HG02571 (cell line): ENCODE results near the gene CHTF8.
"Not testable (repeated sequence)": the region's sequence is repeated elsewhere in the genome, so short reads cannot be mapped to it uniquely, and the experiment has no call there.

Experiments
- ATAC-seq: cut with Tn5 transposase; IDR thresholded peaks from one replicate; pipeline ENCODE4 v1.9.1; 2021; ENCODE audit warnings: mild to moderate bottlenecking, moderate library complexity; ENCODE audit not compliant: unreplicated experiment

CHTF8 gene, protein sequence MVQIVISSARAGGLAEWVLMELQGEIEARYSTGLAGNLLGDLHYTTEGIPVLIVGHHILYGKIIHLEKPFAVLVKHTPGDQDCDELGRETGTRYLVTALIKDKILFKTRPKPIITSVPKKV

DNA sequence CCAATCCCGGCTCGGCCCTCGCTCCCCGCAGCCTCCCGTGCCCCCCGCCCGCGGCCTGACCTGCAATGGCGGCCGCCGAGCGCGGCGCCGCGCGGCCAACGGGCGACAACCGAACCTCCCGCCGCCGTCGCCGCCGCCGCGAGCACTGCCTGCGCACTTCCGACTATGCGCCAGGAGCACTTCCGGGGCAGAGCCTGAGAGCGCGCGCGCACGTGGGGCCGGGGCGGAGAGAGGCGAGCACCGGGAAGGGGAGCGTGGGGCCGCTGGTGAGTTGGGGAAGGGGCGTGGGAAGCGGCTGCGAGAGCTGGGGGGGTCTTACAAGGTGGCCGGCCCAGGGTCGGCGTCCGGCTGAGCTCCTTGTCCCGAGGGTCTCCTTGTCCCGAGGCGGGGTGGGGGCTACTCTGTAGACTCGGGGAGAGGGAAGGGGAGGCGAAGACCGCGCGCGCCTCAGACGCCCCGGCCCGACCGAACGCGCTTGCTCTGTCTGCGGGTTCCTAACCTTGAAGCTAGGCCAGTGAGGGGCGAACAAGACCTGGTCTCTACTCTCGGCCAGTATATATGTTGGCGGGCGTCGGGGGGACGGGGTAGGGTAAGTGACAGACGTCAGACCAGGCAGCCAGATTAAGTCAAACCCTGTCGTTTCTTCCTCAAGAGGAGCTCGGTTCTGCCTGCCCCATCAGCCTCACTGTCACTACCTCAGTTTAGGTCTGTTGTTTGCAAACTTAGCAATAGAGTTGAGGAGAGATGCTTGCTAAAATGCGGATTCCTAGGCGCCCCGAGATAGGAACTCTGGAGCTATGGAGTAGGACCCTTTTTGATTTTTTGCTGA lies at the start of gene CHTF8, which contains the start of gene UTP4:
TSS of gene CHTF8 (minus strand) at position 165 of the 829 bp plus-strand sequence. CDS start 11,130 bp downstream, outside the sequence.
TSS of gene UTP4 (plus strand) at position 226 of the 829 bp plus-strand sequence. CDS start 811 bp downstream, outside the sequence.
- ATAC-seq: peak; percentile 92

DNA sequence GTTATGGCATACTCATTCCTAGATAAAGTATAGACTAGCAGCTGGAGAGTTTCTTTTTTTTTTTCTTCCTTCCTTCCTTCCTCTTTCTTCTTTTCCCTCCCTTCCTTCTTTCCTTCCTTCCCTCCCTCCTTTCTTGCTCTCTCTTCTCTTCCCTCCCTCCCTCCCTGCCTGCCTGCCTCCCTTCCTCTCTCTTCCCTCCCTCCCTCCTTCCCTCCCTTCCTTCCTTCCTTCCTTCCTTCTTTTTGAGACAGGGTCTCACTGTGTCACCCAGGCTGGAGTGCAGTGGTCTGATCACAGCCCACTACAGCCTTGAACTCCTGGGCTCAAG lies 47.6 kb upstream of the CHTF8 start:
- ATAC-seq: no peak

DNA sequence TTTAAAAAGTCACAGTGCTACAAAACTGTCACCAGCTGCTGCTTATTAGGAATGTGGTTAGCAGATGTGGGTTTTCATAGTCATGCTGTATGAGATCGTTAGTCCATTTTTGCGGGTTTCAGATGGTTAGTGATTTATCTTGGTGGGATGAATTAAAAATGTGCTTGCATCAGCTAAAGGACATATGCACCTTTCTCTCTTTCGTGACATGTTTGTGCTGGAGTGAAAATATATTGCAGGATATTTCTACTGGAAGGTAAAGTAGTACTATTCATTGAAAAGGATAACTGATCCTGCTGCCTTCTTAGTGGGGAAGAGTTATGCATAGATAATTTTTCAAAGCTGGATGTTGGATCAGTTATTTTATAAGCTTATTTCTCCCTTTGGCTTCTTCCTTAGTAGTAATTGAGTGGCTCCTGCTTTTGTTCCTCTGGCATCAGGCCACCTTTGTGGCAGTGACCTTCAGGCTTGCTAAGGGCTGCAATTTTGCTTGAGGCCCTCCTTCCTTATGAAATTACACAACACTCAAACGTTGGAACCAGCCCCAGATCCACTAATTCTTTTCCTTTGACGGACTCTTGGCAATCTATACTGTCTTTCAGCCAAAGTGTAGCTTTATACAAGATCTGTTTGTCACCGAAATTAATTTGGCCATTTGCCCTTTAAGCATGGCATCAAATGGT lies 47.1 kb upstream of the CHTF8 start:
- ATAC-seq: no peak

DNA sequence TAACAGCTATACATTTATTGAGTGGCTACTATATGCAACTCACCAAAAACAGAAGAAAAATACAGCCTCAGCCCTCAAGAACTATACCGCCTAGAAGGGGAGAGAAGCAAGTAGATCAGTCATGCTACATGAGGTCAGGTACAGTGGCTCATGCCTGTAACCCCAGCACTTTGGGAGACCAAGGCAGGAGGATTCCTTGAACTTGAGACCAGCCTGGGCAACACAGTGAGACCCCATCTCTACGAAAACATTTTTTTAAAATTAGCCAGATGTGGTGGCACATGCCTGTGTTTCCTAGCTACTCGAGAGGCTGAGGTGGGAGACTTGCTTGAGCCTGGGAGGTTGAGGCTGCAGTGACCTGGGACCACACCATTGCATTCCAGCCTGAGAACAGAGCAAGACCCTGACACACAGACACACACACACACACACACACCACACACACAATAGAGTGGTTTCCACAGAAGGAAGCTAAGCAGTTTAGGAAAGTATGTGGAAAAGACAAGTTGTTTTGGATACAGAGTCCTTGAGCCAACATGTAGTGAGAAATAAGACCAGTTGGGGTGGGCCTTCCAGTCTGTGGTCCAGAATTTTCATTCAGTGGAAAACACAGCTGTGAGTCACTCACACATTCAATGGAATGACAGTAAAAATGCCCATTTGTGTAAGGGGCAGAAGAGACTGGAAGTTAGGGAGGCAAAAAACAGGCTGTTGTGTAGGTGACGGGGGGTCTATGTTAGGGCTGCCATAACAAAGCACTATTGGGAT lies 43.8 kb upstream of the CHTF8 start:
- no peak for ATAC-seq

DNA sequence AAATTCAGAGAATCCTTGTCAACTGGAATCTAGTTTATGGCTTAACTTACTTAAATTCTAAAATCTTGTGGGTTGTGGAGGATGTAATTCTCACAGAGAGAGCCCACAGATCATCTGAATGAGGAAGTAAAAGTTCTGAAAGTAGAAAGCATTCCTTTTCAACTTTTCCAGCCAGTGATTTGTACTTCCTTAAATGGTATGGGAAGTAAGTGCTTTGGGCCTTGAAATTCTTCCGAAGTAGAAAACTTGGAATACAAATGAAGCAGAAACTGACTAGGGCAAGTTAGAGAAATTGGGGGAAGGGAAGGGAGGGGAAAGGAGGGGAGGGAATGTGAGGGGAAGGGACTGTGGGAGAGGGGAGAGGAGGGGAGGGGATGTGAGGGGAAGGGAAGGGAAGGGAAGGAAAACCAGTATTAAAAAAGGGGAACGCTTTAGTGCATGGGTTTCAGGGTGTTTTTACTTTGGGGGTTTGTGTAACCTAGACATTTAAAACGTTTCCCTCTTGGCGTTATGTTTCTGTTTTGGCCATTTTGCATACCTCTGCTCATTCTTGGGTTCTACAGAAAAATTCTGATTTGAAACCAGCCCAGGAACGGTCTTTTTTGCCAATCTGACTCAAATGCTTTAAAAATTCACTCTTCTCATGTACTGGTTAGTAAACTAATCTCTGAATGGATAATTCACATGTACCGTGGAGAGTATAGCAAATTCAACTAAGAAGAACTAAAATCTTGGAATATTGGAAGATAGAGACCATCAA lies 39.1 kb upstream of the CHTF8 start:
- ATAC-seq: no peak

DNA sequence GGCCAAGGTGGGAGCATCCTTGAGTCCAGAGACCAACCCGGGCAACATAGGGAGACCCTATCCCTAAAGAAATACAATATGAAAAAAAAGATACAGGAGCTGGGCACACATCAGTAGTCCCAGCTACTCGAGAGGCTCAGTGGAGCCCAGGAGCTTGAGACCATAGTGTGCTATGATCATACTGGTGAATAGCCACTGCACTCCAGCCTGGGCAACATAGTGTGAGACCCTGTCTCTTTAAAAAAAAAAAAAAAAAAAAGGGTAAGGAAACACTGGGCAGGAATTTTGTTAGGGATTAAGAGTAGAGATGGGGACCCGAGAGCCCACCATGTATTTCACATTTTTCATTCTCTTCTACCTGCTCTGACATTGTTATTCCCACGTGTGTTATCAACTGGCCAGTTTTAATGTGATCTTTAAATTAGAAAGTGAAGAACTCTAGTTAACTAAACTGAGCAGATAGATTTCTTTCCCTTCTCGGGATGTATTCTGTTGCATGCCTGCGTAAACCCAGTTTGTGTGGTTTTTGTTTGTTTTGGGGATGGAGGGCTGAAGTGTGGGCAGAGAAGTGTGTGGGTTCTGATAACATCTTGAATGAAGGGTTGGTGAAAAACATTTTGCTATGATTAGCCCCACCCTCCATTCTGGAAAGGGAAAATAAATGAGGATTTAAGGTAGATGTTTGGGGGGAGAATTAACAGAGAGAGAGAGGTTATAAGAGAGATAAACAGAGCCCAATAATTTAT lies 37.4 kb upstream of the CHTF8 start:
- ATAC-seq: no peak

DNA sequence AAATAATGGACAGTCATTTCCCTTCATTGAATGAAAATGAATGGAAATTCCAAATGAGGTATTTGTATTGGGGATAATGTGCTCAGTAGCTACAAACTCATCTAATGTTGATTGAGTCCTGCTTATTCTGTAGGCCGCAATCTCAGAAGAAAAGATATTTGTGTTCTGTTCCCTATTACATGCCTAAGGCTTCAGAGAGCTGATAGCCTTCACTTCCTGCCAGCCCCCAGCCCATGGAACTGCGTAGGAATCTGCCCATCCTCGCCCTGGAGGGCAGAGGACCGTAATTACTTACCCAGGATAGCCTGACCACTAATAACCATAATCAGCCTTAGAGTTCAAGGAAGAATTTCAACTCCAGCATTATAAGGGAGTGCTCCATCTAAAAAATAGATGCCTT lies 36.7 kb upstream of the CHTF8 start:
- ATAC-seq: no peak

DNA sequence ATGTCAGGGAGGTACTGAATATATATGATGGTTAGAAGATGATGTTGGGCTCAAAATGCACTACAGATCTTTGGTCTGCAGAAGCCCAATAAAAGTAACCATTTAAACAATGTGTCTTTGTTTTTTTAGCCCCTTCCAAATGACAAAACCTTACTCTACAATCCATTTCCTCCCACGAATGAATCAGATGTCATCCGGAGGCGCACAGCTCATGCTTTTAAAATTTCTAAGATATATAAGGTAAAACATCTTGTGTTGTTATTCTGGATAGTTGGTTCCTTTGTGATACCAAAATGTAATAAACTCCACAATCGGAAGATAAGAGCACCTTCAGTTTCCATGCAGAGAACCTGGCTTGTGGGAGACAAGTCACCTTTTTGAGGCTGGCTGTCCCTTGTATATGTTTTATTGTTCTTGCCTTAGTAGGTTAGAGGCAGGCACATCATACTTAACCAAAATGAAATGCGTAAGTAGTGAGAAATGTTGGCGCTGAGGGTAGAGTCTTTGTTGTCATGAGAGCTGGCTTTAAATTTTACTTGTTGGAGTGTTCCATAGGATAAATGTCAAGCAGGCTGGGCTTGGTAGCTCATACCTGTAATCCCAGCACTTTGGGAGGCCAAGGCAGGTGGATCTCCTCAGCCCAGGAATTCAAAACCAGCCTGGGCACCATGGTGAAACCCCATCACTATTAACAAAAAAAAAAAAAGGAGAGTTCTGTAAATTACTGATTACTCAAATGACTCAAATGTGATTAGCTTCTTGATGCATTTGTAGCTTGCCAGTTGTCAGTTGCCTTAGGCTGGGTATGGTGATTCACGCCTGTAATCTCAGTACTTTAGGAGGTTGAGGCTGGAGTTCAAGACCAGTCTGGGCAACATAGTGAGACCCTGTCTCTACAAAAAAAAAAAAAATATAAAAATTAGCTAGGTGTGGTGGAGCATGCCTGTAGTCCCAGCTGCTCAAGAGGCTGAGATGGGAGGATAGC lies 34.9 kb upstream of the CHTF8 start:
- ATAC-seq: no peak

DNA sequence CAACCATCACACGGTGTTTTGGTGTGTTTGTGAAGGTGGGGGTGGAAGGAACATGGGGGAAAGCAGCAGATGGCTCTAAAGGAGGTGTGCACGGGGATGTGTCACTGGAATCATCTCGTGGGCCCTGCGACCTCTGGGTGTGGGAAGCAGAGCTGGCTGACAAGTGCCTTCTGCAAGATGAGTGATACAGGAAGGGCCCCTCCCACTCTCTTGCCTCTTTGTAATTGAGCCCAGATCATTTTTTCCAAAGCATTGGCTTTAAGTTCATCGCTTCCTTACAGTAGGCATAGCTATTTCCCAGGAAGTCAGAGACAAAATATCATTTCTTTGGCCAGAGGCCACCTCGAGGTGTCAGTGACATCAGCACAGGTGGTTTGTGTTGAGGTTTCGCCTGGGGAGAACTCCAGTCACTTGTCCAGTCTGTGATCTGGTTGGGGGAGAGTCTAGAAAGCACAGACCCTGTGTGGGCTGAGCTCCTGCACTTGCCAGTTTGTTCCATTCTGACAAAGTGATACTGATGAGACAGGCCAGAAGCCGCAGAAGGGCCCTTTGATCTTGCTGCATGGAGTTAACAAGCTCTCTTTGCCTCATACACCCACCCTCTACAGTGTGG lies 33.9 kb upstream of the CHTF8 start:
- ATAC-seq: no peak

DNA sequence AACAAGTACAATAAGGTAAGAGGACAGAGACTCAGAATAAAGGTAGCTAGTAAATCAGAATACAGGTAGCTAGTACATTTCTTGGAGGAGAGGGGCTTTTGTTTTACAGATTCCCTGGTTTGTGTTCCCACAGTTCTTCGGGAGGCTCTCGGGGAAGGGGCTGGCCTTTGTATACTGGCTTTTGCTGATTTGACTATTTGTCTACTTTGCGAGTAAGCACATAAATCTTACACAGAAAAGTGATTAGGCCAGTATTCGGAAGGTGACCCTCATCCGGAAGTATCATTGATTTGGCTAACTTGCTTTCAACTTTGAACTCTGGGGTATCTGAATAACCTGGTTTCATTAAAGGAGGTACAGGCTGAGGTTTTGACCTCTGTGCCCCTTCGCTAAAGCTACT lies 33.2 kb upstream of the CHTF8 start:
- ATAC-seq: no peak

DNA sequence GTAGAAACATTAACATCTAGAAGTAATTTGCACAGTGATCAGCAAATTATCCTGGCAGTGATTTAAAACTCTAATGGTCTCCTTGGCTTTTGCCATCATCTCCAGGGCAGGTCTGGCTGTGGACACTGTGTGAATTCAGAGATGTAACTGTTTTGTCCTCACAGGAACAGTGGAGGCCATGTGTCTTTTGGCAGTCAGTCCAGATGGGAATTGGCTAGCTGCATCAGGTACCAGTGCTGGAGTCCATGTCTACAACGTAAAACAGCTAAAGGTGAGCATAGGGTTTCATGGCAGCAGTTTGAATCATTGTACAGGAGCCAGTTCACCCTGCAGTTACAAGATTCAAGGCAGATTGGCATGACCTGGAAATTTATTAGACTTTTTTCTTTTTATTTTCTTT lies 27.8 kb upstream of the CHTF8 start:
- no peak for ATAC-seq

DNA sequence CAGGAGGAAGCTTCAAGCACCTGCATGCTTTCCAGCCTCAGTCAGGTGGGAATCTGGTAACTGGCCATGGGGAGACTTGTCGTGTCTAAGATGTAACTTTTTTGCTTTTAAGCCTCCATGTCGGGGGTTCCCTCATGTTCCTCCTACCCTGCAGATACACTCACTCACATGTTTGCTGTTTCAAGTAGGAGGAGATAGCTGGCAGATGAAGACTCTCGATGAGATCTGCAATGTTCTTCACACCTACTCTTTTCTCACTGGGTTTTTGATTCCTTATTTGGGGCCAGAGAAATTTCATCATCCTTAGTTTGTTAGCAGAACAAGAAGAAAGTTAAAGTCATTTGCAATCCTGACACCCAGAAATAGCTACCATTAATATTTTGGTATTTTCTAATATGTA lies 24.8 kb upstream of the CHTF8 start:
- ATAC-seq: no peak

DNA sequence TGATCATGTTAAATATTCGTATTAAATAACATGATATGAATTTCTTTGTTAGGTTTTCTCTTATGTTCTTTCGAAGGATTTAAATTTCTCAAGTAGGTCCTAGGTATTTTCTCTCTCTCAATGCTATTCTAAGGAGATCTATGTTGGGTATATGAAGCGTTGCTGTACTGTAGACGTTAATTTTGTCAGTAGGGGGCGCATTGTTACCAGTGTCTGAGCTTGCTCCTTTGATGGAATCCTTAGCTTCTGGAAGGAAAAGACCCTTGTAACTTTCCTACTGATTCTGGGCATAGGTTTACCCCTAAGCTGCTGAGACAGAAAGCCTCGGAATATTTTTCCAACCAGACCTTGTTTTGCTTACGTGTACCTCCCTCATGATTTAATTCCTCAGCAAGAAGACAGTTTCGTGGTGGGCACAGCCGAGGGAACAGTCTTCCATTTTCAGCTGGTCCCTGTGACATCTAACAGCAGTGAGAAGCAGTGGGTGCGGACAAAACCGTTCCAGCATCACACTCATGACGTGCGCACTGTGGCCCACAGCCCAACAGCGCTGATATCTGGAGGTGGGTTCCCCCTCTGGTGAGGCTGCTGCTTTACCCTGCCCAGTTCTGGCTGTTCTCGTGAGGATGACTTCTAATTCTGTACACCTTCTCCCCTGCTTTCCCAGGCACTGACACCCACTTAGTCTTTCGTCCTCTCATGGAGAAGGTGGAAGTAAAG lies 17.9 kb upstream of the CHTF8 start:
- no peak for ATAC-seq

DNA sequence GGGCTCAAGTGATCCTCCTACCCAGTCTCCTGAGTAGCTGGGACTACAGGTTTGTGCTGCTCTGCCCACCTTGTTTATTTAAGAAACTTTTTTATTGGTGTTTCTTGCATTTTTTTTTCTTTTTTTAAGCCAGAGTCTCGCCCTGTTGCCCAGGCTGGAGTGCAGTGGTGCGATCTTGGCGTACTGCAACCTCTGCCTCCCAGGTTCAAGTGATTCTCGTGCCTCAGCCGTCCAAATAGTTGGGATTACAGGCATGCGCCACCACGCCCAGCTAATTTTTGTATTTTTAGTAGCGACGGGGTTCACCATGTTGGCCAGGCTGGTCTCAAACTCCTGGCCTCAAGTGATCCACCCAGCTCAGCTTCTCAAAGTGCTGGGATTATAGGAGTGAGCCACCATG lies 17.2 kb upstream of the CHTF8 start:
- not testable (repeated sequence) for ATAC-seq

DNA sequence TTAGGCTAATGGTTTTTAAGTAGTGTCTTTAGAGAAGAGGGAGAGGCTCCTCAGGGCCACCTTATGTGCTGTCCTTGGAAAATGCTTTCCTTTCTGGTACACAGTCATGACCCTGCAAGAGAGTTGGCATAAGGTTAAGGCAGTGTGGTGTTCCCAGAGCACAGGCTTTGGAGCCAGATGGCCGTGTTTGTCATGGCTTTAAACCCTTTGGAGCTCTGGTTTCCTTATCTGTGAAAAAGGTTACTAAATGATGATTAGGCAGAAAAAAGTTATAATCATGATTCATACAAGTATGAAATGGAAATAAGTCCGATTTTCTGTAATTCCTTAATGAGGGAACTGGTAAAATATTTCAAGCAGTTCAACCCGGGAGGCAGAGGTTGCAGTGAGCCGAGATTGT lies 13.3 kb upstream of the CHTF8 start:
- no peak for ATAC-seq

DNA sequence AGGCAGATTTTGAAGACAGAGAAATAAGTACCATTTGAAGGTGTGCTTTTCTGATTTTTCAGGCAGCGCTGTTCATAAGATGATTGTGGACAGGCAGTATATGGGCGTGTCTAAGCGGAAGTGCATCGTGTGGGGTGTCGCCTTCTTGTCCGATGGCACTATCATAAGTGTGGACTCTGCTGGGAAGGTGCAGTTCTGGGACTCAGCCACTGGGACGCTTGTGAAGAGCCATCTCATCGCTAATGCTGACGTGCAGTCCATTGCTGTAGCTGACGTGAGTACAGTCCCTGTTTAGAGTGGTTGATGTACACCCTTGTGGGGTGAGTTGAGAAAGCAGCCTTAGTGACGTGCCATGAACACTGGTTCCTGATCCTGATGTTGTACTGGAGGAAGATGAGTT lies 10.7 kb upstream of the CHTF8 start:
- no peak for ATAC-seq

DNA sequence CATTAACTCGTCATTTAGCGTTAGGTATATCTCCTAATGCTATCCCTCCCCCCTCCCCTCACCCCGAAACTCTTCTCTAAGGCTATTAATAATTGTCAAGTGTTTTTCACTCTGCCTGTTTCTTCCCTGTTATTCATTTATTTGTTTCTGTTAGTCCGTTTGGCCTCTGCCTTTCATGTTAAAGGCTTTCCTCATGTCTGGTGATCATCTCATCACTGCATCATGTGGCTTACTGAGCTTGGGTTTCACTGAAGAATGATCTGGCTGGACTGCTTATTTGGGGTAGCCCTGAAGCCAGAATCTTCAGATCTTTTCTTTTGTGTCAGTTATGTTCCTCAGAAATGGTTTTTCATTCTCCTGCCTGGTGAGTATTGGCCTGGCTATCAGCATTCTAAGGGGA lies 9.5 kb upstream of the CHTF8 start:
- no peak for ATAC-seq

DNA sequence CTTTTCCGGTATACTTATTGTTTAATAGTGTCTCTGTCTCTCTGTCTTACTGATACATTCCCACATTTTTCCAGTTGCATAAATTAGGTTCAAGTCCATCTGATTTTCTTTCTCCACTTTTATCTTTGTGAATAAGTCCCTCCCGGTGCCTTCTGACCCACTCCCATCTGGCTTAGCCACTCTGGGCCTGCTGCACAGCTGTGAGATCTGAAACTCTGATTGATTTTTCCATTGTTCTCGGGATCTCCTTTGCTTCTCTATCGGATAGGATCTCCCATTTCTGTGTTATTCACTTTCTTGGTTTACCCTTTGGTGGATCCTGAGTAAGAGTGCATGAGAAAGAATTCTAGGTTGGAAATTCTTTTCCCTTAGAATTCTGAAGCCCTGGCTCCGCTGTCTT lies 8.6 kb upstream of the CHTF8 start:
- no peak for ATAC-seq
